Stomach (tissue), 4 donors: ENCODE results near the gene IGIP.

ENCODE experiments used
- POLR2AphosphoS5 ChIP-seq, 3 donors: sonication (generic); formaldehyde crosslinking; IDR thresholded peaks; one replicate each; pipeline ENCODE4 v1.6.1; 2016; ENCODE audit warnings: antibody characterized with exemption in 3 of 3
- TF ChIP-seq, protein P1 (sequence below), 7 experiments: fragments of 450-650 bp in 4 of 7; fragments of 200-600 bp in 3 of 7; sonication (generic) in 3 of 7; IDR thresholded peaks; one replicate each; pipeline ENCODE4 v1.5.1; 2016 to 2019; ENCODE audit warnings: antibody characterized with exemption in 7 of 7, control low read depth in 2 of 7, mild to moderate bottlenecking in 1 of 7

- no peak for TF ChIP-seq POLR2AphosphoS5 (IDR thresholded peaks at IDR 0.05)
- TF ChIP-seq, protein P1, sequence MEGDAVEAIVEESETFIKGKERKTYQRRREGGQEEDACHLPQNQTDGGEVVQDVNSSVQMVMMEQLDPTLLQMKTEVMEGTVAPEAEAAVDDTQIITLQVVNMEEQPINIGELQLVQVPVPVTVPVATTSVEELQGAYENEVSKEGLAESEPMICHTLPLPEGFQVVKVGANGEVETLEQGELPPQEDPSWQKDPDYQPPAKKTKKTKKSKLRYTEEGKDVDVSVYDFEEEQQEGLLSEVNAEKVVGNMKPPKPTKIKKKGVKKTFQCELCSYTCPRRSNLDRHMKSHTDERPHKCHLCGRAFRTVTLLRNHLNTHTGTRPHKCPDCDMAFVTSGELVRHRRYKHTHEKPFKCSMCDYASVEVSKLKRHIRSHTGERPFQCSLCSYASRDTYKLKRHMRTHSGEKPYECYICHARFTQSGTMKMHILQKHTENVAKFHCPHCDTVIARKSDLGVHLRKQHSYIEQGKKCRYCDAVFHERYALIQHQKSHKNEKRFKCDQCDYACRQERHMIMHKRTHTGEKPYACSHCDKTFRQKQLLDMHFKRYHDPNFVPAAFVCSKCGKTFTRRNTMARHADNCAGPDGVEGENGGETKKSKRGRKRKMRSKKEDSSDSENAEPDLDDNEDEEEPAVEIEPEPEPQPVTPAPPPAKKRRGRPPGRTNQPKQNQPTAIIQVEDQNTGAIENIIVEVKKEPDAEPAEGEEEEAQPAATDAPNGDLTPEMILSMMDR (IDR thresholded peaks at IDR 0.05): no peak
Observed at GRCh38 chr5:140117523-140117922, 8.2 kb upstream of the IGIP start.
